Measurements from ENCODE around the gene ATP4A. TPM values are rescaled to one million over a fixed set of nuclear protein-coding genes. Genes with fewer than 3 reads are reported as not detected.
A peak's percentile ranks its signal among the peaks of the same experiment; 100 is the strongest.

ATP4A gene
- total and polyA plus RNA-seq, 7 donors, result not detected

GRCh38 chr19:35539314-35539713, 24.1 kb downstream of the ATP4A start:
- H3K36me3 ChIP-seq (ENCODE audit: insufficient read depth in 1 of 2, low read depth in 1 of 2), result no peaks in the 10 kb centered on the region
- H3K9me3 ChIP-seq, result no peaks in the 10 kb centered on the region
- ATAC-seq (no peak), DNase-seq (no peak)
- peaks cover 4% of the 10 kb centered on the region for H3K4me1 ChIP-seq
- peaks cover 0 to 3% (median 0%) of the 10 kb centered on the region in 3 donors for H3K27me3 ChIP-seq (ENCODE audit: insufficient read depth in 3 of 3, low read length in 2 of 3)
- H3K4me3 ChIP-seq, result no peak overlapping the region
- TF ChIP-seq, protein P1, sequence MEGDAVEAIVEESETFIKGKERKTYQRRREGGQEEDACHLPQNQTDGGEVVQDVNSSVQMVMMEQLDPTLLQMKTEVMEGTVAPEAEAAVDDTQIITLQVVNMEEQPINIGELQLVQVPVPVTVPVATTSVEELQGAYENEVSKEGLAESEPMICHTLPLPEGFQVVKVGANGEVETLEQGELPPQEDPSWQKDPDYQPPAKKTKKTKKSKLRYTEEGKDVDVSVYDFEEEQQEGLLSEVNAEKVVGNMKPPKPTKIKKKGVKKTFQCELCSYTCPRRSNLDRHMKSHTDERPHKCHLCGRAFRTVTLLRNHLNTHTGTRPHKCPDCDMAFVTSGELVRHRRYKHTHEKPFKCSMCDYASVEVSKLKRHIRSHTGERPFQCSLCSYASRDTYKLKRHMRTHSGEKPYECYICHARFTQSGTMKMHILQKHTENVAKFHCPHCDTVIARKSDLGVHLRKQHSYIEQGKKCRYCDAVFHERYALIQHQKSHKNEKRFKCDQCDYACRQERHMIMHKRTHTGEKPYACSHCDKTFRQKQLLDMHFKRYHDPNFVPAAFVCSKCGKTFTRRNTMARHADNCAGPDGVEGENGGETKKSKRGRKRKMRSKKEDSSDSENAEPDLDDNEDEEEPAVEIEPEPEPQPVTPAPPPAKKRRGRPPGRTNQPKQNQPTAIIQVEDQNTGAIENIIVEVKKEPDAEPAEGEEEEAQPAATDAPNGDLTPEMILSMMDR (IDR thresholded peaks at IDR 0.05), result no peak
- intact Hi-C loops (cut with DNase I), result no loop called here
- H3K27ac ChIP-seq, result no peak overlapping the region
- 76 to 85% (median 81%) methylated on average over 6 of the region's 6 CpGs for WGBS, 3 donors

- TF ChIP-seq, protein P1 (IDR thresholded peaks at IDR 0.05), result no peak
- Histone ChIP-seq H3K4me3 (no peak overlapping the region), H3K27ac (no peak overlapping the region), H3K27me3 (ENCODE audit: insufficient read depth in 3 of 3, low read length in 2 of 3) (peaks cover 0 to 45% (median 7%) of the 10 kb centered on the region in 3 donors), H3K36me3 (ENCODE audit: insufficient read depth in 1 of 2, low read depth in 1 of 2) (no peaks in the 10 kb centered on the region), H3K9me3 (no peaks in the 10 kb centered on the region), H3K4me1 (no peaks in the 10 kb centered on the region)
- WGBS, 3 donors, result 49 to 60% (median 58%) methylated on average over 10 of the region's 10 CpGs
- intact Hi-C loops (cut with DNase I), result no loop called here
- ATAC-seq, result no peak
- DNase-seq, result no peak
Measured at GRCh38 chr19:35534803-35535480, 28.5 kb downstream of the ATP4A start.

GRCh38 chr19:35533822-35534392, 29.6 kb downstream of the ATP4A start:
- Histone ChIP-seq H3K27ac (no peak overlapping the region), H3K9me3 (no peaks in the 10 kb centered on the region), H3K36me3 (ENCODE audit: insufficient read depth in 1 of 2, low read depth in 1 of 2) (no peaks in the 10 kb centered on the region), H3K4me3 (no peak overlapping the region), H3K27me3 (ENCODE audit: insufficient read depth in 3 of 3, low read length in 2 of 3) (peaks cover 0 to 52% (median 11%) of the 10 kb centered on the region in 3 donors), H3K4me1 (no peaks in the 10 kb centered on the region)
- 2 to 4% (median 4%) methylated on average over 29 to 30 of the region's 30 CpGs for WGBS, 3 donors
- peak in 1 of 2 donors; percentile 64 for DNase-seq
- ATAC-seq, result peak in 1 of 4 donors; percentile 32
- intact Hi-C loops (cut with DNase I), result no loop called here
- TF ChIP-seq, protein P1 (IDR thresholded peaks at IDR 0.05), result no peak

DNA sequence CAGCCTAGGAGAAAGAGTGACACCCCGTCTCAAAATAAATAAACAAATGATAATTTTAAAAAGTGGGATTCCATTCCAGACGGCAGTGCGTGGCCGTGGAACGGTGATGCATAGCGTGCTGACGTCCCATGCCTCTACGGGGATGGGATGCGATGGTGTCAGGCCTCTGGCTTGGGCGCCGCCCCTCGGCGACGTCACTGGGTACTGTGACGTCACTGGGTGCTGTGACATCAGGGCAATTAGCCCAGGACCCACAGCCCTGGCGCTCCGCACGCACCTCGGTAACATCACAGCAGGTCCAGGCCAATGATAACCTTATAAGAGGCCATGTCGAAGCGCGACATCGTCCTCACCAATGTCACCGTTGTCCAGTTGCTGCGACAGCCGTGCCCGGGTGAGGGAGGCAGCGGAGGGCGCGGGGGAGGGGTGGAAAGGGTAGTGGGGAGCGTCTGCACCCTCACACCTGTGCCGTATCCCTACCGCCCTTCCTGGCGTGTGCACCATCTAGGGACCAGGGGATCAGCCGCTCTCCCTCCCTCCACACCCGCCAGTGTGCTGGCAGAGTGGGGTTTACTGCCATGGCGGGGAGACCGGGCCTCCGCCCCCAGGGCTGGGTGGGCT, 30.1 kb downstream of the ATP4A start, which contains the start of gene GAPDHS:
TSS of gene GAPDHS (plus strand) at position 256 of the 621 bp plus-strand sequence. CDS start at position 328, 72 bp downstream.
- ATAC-seq, result no peak
- H3K27me3 ChIP-seq (ENCODE audit: insufficient read depth in 3 of 3, low read length in 2 of 3), result peaks cover 0 to 58% (median 11%) of the 10 kb centered on the region in 3 donors
- H3K4me1 ChIP-seq, result no peaks in the 10 kb centered on the region
- intact Hi-C loops (cut with DNase I), result no loop called here
- H3K9me3 ChIP-seq, result no peaks in the 10 kb centered on the region
- TF ChIP-seq, protein P1 (IDR thresholded peaks at IDR 0.05), result no peak
- no peak within 1 kb of the TSS for H3K4me3 ChIP-seq
- H3K27ac ChIP-seq, result no peak within 1 kb of the TSS
- DNase-seq, result no peak
- no peaks in the 10 kb centered on the region for H3K36me3 ChIP-seq (ENCODE audit: insufficient read depth in 1 of 2, low read depth in 1 of 2)
- 28 to 39% (median 32%) methylated on average over 31 to 39 of the region's 39 CpGs for WGBS, 3 donors
